Testis (tissue), 3 donors: ENCODE measurements around the gene AMOTL2. TPM values are rescaled to one million over a fixed set of nuclear protein-coding genes. Genes with fewer than 3 reads are reported as not detected.

ENCODE experiments used
- DNase-seq: peaks from one replicate; pipeline ENCODE4 v3.0.0-alpha.2; 2019
- H3K27ac ChIP-seq, 2 donors: fragments of 200-600 bp; sonication (generic); one replicate each; pipeline ENCODE4 v1.5.1; 2019
- H3K27me3 ChIP-seq: fragments of 200-600 bp; sonication (generic); one replicate; pipeline ENCODE4 v1.5.1; 2019
- H3K36me3 ChIP-seq: fragments of 200-600 bp; sonication (generic); one replicate; pipeline ENCODE4 v1.5.1; 2017; ENCODE audit warnings: low read depth; ENCODE audit errors: missing control alignments
- H3K4me1 ChIP-seq: fragments of 200-600 bp; sonication (generic); one replicate; pipeline ENCODE4 v1.5.1; 2019
- H3K4me3 ChIP-seq, 2 donors: fragments of 200-600 bp; sonication (generic); one replicate each; pipeline ENCODE4 v1.5.1; 2017 to 2019
- H3K9me3 ChIP-seq: fragments of 200-600 bp; sonication (generic); one replicate; pipeline ENCODE4 v1.5.1; 2017
- POLR2A ChIP-seq: fragments of 450-650 bp; IDR thresholded peaks from one replicate; pipeline ENCODE4 v1.6.1; 2017; ENCODE audit warnings: antibody characterized with exemption, mild to moderate bottlenecking, moderate library complexity
- WGBS, 2 donors: methylation state at CpG; one replicate each; pipeline ENCODE4 v1.1.5; 2018; 5-methylcytosine and 5-hydroxymethylcytosine counted together
- intact Hi-C: fragments of 100-400 bp; cut with DNase I; formaldehyde crosslinking; loops from one replicate; pipeline ENCODE4 v1.15.1; 2023; ENCODE audit warnings: low total_unique reads
- microRNA-seq, 2 donors: library from miRNA; unstranded; fragments of <30 nt; microRNA quantifications; one replicate each; pipeline ENCODE4, GENCODE V29; 2016; ENCODE audit warnings: borderline number of aligned reads in 2 of 2, borderline replicate concordance in 1 of 2
- polyA plus RNA-seq: library from polyadenylated mRNA; stranded (reverse); fragments of 350-450 nt; fragmentation: Illumina TruSeq; extraction: RNeasy Lipid Tissue Mini Kit (QIAGEN cat#74804); gene quantifications from one replicate; pipeline ENCODE4 v1.2.3, GENCODE V29; 2014; ENCODE audit warnings: low read depth, low replicate concordance; ENCODE audit not compliant: insufficient read depth
- small RNA-seq, 2 donors: library from RNA; depleted of rRNA; stranded (forward); fragments of <200 nt; gene quantifications; one replicate each; pipeline ENCODE3, GENCODE V24; 2016
- total RNA-seq, 2 donors: library from RNA; depleted of rRNA; stranded (reverse); fragments of >200 nt; gene quantifications; one replicate each; pipeline ENCODE4 v1.2.3, GENCODE V29; 2016
- TF ChIP-seq, protein P1 (sequence below), 3 experiments: fragments of 450-650 bp in 2 of 3; fragments of 200-600 bp in 1 of 3; sonication (generic) in 1 of 3; IDR thresholded peaks; one replicate each; pipeline ENCODE4 v1.5.1; 2016 to 2019; ENCODE audit warnings: antibody characterized with exemption in 3 of 3, mild to moderate bottlenecking in 2 of 3, moderate library complexity in 1 of 3

Gene AMOTL2
- total and polyA plus RNA-seq, 3 donors from 2014 or later = 19.6 to 61.0 (median 35.8) TPM

DNA sequence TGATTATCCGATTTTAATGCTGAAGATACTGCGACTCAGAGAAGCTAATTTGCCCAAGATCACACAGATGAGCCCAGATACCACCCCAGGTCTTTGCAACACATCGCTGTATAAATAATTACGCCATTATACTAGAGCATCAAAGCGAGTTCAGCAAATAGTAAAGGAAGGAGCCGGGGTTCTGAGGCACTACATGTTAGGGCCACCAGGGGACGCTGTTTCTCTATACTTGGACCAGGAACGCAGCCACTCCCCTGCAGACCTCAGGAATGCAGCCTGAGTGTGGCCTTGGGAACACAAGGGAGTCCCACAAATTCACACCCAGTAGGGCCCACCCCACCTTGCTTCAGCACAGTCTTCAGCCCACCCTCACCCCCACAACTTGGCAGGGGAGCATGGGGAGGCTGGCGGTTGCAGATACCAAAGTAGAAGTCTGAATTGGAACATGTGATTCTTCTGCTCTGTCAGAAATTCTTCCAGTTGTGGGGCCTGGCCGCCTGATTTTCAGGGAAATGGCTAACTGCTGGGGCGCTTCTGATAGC lies 65.8 kb downstream of the AMOTL2 start:
- intact Hi-C loops = loop anchor here (10.0 kb wide), 1 partner anchor 94 kb away; no protein-coding TSS in a partner anchor
- TF ChIP-seq, protein P1, sequence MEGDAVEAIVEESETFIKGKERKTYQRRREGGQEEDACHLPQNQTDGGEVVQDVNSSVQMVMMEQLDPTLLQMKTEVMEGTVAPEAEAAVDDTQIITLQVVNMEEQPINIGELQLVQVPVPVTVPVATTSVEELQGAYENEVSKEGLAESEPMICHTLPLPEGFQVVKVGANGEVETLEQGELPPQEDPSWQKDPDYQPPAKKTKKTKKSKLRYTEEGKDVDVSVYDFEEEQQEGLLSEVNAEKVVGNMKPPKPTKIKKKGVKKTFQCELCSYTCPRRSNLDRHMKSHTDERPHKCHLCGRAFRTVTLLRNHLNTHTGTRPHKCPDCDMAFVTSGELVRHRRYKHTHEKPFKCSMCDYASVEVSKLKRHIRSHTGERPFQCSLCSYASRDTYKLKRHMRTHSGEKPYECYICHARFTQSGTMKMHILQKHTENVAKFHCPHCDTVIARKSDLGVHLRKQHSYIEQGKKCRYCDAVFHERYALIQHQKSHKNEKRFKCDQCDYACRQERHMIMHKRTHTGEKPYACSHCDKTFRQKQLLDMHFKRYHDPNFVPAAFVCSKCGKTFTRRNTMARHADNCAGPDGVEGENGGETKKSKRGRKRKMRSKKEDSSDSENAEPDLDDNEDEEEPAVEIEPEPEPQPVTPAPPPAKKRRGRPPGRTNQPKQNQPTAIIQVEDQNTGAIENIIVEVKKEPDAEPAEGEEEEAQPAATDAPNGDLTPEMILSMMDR (IDR thresholded peaks at IDR 0.05) = peak; percentile 99 to 100 (median 100)
- TF ChIP-seq POLR2A = no peak
- H3K4me3 ChIP-seq = no peak overlapping the region

DNA sequence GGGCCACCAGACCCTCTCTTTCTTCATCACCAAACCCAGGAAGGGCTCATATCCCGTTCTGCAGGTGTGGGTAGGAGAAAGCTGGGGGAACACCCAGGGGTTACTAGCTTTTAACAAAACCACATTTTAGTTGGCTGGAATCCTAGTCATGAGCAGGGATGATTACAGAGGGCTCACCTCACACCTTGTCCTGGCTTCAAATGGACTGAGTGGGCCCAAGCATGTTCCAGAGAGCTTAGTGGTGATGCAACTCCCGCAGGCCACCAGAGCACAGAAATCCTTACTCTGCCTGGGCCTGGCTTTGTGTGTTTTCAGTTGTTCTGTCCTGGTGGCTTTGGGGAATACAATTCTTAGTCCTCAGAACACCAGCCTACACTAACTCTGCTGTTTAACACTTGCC lies 66.8 kb downstream of the AMOTL2 start:
- intact Hi-C loops = loop anchor here (10.0 kb wide), 1 partner anchor 93 kb away; no protein-coding TSS in a partner anchor
- Histone ChIP-seq H3K9me3 (no peaks in the 10 kb centered on the region), H3K4me3 (no peak overlapping the region), H3K36me3 (no peaks in the 10 kb centered on the region), H3K27me3 (no peaks in the 10 kb centered on the region), H3K27ac (no peak overlapping the region), H3K4me1 (peaks cover 6% of the 10 kb centered on the region)
- WGBS, 2 donors = 80 to 93% methylated on average over 2 of the region's 2 CpGs
- no peak for TF ChIP-seq POLR2A
- TF ChIP-seq, protein P1 (IDR thresholded peaks at IDR 0.05) = no peak
- no peak for DNase-seq

More for the DNA sequence above, 65.8 kb downstream of the AMOTL2 start:
- H3K36me3 ChIP-seq = no peaks in the 10 kb centered on the region
- H3K9me3 ChIP-seq = no peaks in the 10 kb centered on the region
- 7% methylated on average over 10 to 11 of the region's 11 CpGs for WGBS, 2 donors
- DNase-seq = peak; percentile 94
- no peaks in the 10 kb centered on the region for H3K27me3 ChIP-seq
- peaks cover 6% of the 10 kb centered on the region for H3K4me1 ChIP-seq
- peak overlapping the region in 1 of 2 donors; percentile 11 for H3K27ac ChIP-seq

DNA sequence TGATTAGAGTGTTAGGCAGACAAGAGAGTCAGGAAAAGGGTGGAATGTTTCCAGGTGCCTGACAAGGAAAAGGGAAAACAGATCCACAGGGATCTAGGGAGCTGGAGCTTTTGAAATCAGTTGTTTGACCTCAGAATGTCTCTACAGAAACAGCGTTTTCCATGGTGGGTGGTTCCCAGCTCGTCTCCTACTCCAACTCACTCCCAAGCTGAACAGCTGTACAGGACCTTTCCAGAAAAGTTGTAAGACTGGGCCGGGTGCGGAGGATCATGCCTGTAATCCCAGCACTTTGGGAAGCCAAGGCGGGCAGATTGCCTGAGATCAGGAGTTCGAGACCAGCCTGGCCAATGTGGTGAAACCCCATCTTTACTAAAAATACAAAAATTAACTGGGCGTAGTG lies 67.9 kb downstream of the AMOTL2 start:
- intact Hi-C loops = loop anchor here (10.0 kb wide), 1 partner anchor 92 kb away; no protein-coding TSS in a partner anchor
- WGBS, 2 donors = 53 to 67% methylated on average over 7 of the region's 7 CpGs
- peak; percentile 41 for DNase-seq
- peaks cover 6% of the 10 kb centered on the region for H3K4me1 ChIP-seq
- H3K9me3 ChIP-seq = no peaks in the 10 kb centered on the region
- no peak overlapping the region for H3K27ac ChIP-seq
- TF ChIP-seq, protein P1 (IDR thresholded peaks at IDR 0.05) = no peak
- H3K27me3 ChIP-seq = no peaks in the 10 kb centered on the region
- H3K4me3 ChIP-seq = no peak overlapping the region
- H3K36me3 ChIP-seq = no peaks in the 10 kb centered on the region

Small RNA genes within 50 kb of the gene (microRNA-seq; reads per million reads assigned to microRNA genes)
- gene MIR6827 = 0.70 to 2.8 reads per million in 2 donors

Small RNA genes within 50 kb of the gene (small RNA-seq; reads per million reads assigned to genes)
- 0 reads per million in 2 donors for gene HMGN1P9
- 0 reads per million in 2 donors for gene MIR6827

Other genes with a start within 250 kb of the AMOTL2 start
- 100 to 1,000 TPM; 112 to 120 TPM for gene RYK, start 123.6 kb downstream of the AMOTL2 start, total RNA-seq
- 82.6 TPM for gene RYK, start 123.6 kb downstream of the AMOTL2 start, polyA plus RNA-seq
- gene ANAPC13, start 111.5 kb upstream of the AMOTL2 start, total RNA-seq = 10 to 100 TPM; 50.5 to 65.6 TPM
- 47.8 TPM for gene ANAPC13, start 111.5 kb upstream of the AMOTL2 start, polyA plus RNA-seq
- gene CEP63, start 111.6 kb upstream of the AMOTL2 start, total RNA-seq = 10 to 100 TPM; 45.5 to 74.5 TPM
- 42.3 TPM for gene CEP63, start 111.6 kb upstream of the AMOTL2 start, polyA plus RNA-seq